Erythroblast (primary cell): ENCODE results near the gene CHMP4A.

Experiments used
- GATA1 ChIP-seq: IDR thresholded peaks from 2 replicates; pipeline ENCODE4 v1.6.1; 2011; ENCODE audit warnings: low read depth, mild to moderate bottlenecking, control low read depth, low read length, moderate library complexity
- POLR2A ChIP-seq: IDR thresholded peaks from 2 replicates; pipeline ENCODE4 v1.6.1; 2011; ENCODE audit warnings: mild to moderate bottlenecking, low read length

DNA sequence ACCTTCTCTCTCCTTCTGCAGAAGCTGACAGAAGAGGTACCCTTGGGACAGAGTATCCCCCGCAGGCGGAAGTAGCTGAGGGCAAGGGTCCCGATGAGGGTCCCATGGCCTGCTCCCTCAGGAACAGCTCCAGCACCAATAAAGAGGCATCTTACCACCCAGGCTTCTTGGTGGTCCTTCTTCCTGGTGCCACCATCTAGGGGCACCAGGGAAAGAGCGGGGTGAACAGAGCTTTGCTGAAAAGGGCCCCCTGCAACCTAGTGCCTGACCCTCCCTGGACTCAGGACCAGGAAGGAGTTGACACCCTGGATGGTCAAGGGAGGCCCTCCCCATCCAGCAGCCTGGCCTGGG is 52.8 kb downstream of the CHMP4A start:
- TF ChIP-seq POLR2A (no peak), GATA1 (no peak)
